ENCODE results near the gene ANKRD17.

- TF ChIP-seq EZH2 (IDR thresholded peaks at IDR 0.05; ENCODE audit: borderline replicate concordance, low read depth, low read length, severe bottlenecking) (no peak), CTCF (IDR thresholded peaks at IDR 0.05; ENCODE audit: borderline replicate concordance, extremely low read depth, low read length, poor library complexity, severe bottlenecking) (no peak)
Observed at GRCh38 chr4:73161527-73162185, 96.9 kb downstream of the ANKRD17 start.
